Endothelial cell of umbilical vein (primary cell): ENCODE data around the gene TAS2R41. TPM values are rescaled to one million over a fixed set of nuclear protein-coding genes. Genes with fewer than 3 reads are reported as not detected.

Experiments
- BruUV-seq: library from RNA; stranded (reverse); fragments of 400-500 nt; replicated peaks from 2 replicates; lab custom pipeline; 2021; lab: Mats Ljungman, UMichigan
- CTCF ChIA-PET: fragments of 300-600, 350-600 bp; sonication (Branson Sonifier 250); formaldehyde crosslinking; loops from one replicate; lab custom pipeline; 2021; ENCODE audit warnings: antibody characterized with exemption, inconsistent platforms; lab: Charles Lee
- POLR2A ChIA-PET: fragments of 300-600, 350-600 bp; sonication (Branson Sonifier 250); formaldehyde crosslinking; loops from one replicate; lab custom pipeline; 2021; ENCODE audit warnings: antibody characterized with exemption, inconsistent platforms; lab: Charles Lee
- DNase-seq: peaks from one replicate; pipeline ENCODE4 v3.0.0-alpha.2; 2011; ENCODE audit warnings: low read depth, low spot score
- FAIRE-seq: peaks from 2 replicates; lab custom pipeline; 2011; peaks lifted over from hg19 to GRCh38; lab: Jason Lieb, UNC
- H2AFZ ChIP-seq: 2 replicates; pipeline ENCODE4 v1.6.0; 2012; ENCODE audit warnings: low read depth, low read length, control low read depth, inconsistent platforms
- H3K27ac ChIP-seq: 2 replicates; pipeline ENCODE4 v1.5.1; 2011; ENCODE audit warnings: low read depth, mild to moderate bottlenecking, control low read depth, low read length, moderate library complexity; ENCODE audit not compliant: insufficient read depth
- H3K27me3 ChIP-seq, 2 experiments: 2 replicates each; pipeline versions ENCODE4 v1.6.0 to v1.6.1; 2011; ENCODE audit warnings: low read length in 2 of 2, mixed read lengths in 1 of 2; ENCODE audit not compliant: control insufficient read depth in 2 of 2, insufficient read depth in 2 of 2
- H3K36me3 ChIP-seq, 2 experiments: 2 replicates in 1 of 2; 3 replicates in 1 of 2; pipeline ENCODE4 v1.5.1; 2011; ENCODE audit warnings: low read length in 2 of 2, mild to moderate bottlenecking in 1 of 2, moderate library complexity in 1 of 2; ENCODE audit not compliant: control insufficient read depth in 2 of 2, insufficient read depth in 2 of 2; ENCODE audit errors: extremely low read depth in 1 of 2
- H3K4me1 ChIP-seq: 3 replicates; pipeline ENCODE4 v1.5.1; 2011; ENCODE audit warnings: mild to moderate bottlenecking, low read length; ENCODE audit not compliant: control insufficient read depth, insufficient read depth; ENCODE audit errors: extremely low read depth
- H3K4me2 ChIP-seq: 2 replicates; pipeline ENCODE4 v1.6.1; 2011; ENCODE audit warnings: low read length, control low read depth, mixed read lengths; ENCODE audit not compliant: insufficient read depth
- H3K4me3 ChIP-seq, 3 experiments: fragments of 200-600 bp in 1 of 3; sonication (generic), shearing (Covaris generic) in 1 of 3; replicated peaks in 1 of 3; 2 replicates each; pipeline ENCODE4 v1.5.1; 2011 to 2016; ENCODE audit warnings: control low read depth in 3 of 3, low read length in 3 of 3, mild to moderate bottlenecking in 2 of 3, inconsistent platforms in 1 of 3, low read depth in 1 of 3, moderate library complexity in 1 of 3; ENCODE audit not compliant: insufficient read depth in 1 of 3
- H3K79me2 ChIP-seq: 2 replicates; pipeline ENCODE4 v1.6.0; 2012; ENCODE audit warnings: low read length, inconsistent platforms; ENCODE audit not compliant: control insufficient read depth, insufficient read depth
- H3K9ac ChIP-seq: replicated peaks from 2 replicates; pipeline ENCODE3; 2011; ENCODE audit warnings: low read length, control low read depth; ENCODE audit not compliant: insufficient read depth; ENCODE audit errors: extremely low read depth
- H3K9me1 ChIP-seq: replicated peaks from 3 replicates; pipeline ENCODE4 v1.6.0; 2011; ENCODE audit warnings: mild to moderate bottlenecking, low read length; ENCODE audit not compliant: control insufficient read depth, insufficient read depth; ENCODE audit errors: extremely low read depth
- H3K9me3 ChIP-seq: replicated peaks from 2 replicates; pipeline ENCODE4 v1.5.1; 2012; ENCODE audit warnings: low read length, inconsistent platforms; ENCODE audit not compliant: control insufficient read depth, insufficient read depth
- H4K20me1 ChIP-seq: replicated peaks from 2 replicates; pipeline ENCODE3; 2011; ENCODE audit warnings: mild to moderate bottlenecking, low read length; ENCODE audit not compliant: control insufficient read depth, insufficient read depth; ENCODE audit errors: extremely low read depth
- EZH2 ChIP-seq: IDR thresholded peaks from 2 replicates; pipeline ENCODE4 v1.6.1; 2012; ENCODE audit warnings: borderline replicate concordance, low read depth, mild to moderate bottlenecking, moderate library complexity, low read length, inconsistent platforms; ENCODE audit not compliant: severe bottlenecking
- FOS ChIP-seq: IDR thresholded peaks from 2 replicates; pipeline ENCODE4 v1.6.1; 2011; ENCODE audit warnings: mild to moderate bottlenecking, low read length, moderate library complexity, borderline replicate concordance; ENCODE audit not compliant: insufficient read depth
- GATA2 ChIP-seq: IDR thresholded peaks from 2 replicates; pipeline ENCODE4 v1.7.0; 2011; ENCODE audit warnings: low read depth, mild to moderate bottlenecking, moderate library complexity, mixed read lengths, low read length; ENCODE audit not compliant: insufficient read length, insufficient read depth
- JUN ChIP-seq: IDR thresholded peaks from 2 replicates; pipeline ENCODE4 v1.6.1; 2011; ENCODE audit warnings: borderline replicate concordance, low read depth; ENCODE audit not compliant: insufficient read length, insufficient read depth
- MYC ChIP-seq: IDR thresholded peaks from one replicate; pipeline ENCODE4 v1.6.1; 2011; ENCODE audit warnings: mild to moderate bottlenecking, low read depth, low read length
- POLR2A ChIP-seq: IDR thresholded peaks from 2 replicates; pipeline ENCODE4 v1.6.1; 2012; ENCODE audit warnings: low read depth, mild to moderate bottlenecking, control low read depth, low read length
- POLR2AphosphoS5 ChIP-seq: IDR thresholded peaks from 2 replicates; pipeline ENCODE4 v1.6.1; 2012; ENCODE audit warnings: low read depth, mild to moderate bottlenecking, control low read depth, low read length, moderate library complexity; ENCODE audit not compliant: insufficient read depth
- dilution Hi-C: fragments of 300-500 bp; cut with MboI; formaldehyde crosslinking; loops from one replicate; pipeline ENCODE4 v1.15.0; 2019; ENCODE audit warnings: low sequenced_read_pairs; ENCODE audit not compliant: extremely low pct_ligation_motif_present
- intact Hi-C: fragments of 100-400 bp; cut with micrococcal nuclease; formaldehyde crosslinking; loops from one replicate; pipeline ENCODE4 v1.10.0; 2022
- polyA plus RNA-seq, 4 experiments: library from polyadenylated mRNA; depleted of rRNA in 3 of 4; stranded (reverse) in 3 of 4; unstranded in 1 of 4; fragments of >200 nt; gene quantifications; 2 replicates each; pipeline versions ENCODE4 v1.2.1 to v1.2.3, GENCODE V29; 2011 to 2012; ENCODE audit warnings: missing spikeins in 1 of 4
- total RNA-seq: library from RNA; stranded (reverse); gene quantifications from 2 replicates; pipeline ENCODE4 v1.2.3, GENCODE V29; 2021
- TF ChIP-seq, protein P1 (sequence below), 2 donors: IDR thresholded peaks; 1 replicate in 1 of 2; 2 replicates in 1 of 2; pipeline ENCODE4 v1.5.1; 2011; ENCODE audit warnings: low read length in 2 of 2, mild to moderate bottlenecking in 2 of 2, moderate library complexity in 2 of 2, control low read depth in 1 of 2, inconsistent platforms in 1 of 2, low read depth in 1 of 2; ENCODE audit not compliant: insufficient read depth in 1 of 2; ENCODE audit errors: extremely low read depth in 1 of 2
- TF ChIP-seq, protein P2 (sequence below): IDR thresholded peaks from 2 replicates; pipeline ENCODE4 v1.6.1; 2011; ENCODE audit not compliant: insufficient read depth, insufficient read length

TAS2R41 gene
- total and polyA plus RNA-seq, 2 donors (not counting 3 experiments of a cell fraction or from before 2014, with no cell fraction given): not detected

DNA sequence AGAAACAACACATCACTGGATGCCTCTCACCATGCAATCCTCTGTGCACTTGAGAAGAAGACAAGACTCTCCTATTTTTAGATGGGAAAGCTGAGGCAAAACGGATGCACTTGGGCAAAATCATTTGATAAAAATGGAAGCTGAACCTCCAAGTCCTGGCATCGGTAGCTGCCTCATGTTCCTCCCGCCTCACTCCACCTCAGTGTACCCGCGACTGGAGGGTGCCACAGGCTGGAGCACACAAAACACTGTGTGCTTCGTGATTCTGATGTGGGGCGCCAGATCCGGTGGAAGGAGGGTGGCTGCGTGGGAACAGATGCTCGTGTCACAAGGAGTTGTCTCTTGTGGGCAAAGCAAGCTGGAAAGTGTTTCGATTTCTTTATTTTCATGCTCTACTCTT lies 41.3 kb downstream of the TAS2R41 start:
- Histone ChIP-seq H3K4me1 (peaks cover 2% of the 10 kb centered on the region), H2AFZ (no peak overlapping the region), H4K20me1 (no peaks in the 10 kb centered on the region), H3K27me3 (no peaks in the 10 kb centered on the region), H3K4me2 (no peak overlapping the region), H3K4me3 (no peak overlapping the region), H3K36me3 (no peaks in the 10 kb centered on the region), H3K9me1 (no peaks in the 10 kb centered on the region), H3K9ac (no peak overlapping the region), H3K9me3 (no peaks in the 10 kb centered on the region), H3K27ac (no peak overlapping the region), H3K79me2 (no peaks in the 10 kb centered on the region)
- CTCF ChIA-PET: interaction anchor here (0.7 to 3.5 kb wide), 7 partner anchors 14 to 123 kb away, joined by 3 to 15 read pairs (median 7); no protein-coding TSS in a partner anchor
- DNase-seq: no peak
- no peak for FAIRE-seq
- POLR2A ChIA-PET: no interaction called here
- intact Hi-C loops (no loop called here), dilution Hi-C loops (loop anchor here (25.0 kb wide), 1 partner anchor 132 kb away; the partner anchor contains the start of gene ZYX)
- TF ChIP-seq, protein P1, sequence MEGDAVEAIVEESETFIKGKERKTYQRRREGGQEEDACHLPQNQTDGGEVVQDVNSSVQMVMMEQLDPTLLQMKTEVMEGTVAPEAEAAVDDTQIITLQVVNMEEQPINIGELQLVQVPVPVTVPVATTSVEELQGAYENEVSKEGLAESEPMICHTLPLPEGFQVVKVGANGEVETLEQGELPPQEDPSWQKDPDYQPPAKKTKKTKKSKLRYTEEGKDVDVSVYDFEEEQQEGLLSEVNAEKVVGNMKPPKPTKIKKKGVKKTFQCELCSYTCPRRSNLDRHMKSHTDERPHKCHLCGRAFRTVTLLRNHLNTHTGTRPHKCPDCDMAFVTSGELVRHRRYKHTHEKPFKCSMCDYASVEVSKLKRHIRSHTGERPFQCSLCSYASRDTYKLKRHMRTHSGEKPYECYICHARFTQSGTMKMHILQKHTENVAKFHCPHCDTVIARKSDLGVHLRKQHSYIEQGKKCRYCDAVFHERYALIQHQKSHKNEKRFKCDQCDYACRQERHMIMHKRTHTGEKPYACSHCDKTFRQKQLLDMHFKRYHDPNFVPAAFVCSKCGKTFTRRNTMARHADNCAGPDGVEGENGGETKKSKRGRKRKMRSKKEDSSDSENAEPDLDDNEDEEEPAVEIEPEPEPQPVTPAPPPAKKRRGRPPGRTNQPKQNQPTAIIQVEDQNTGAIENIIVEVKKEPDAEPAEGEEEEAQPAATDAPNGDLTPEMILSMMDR (IDR thresholded peaks at IDR 0.05; ENCODE audit: extremely low read depth in 1 of 2, insufficient read depth in 1 of 2, low read depth in 1 of 2, low read length in 2 of 2): no peak
- TF ChIP-seq, protein P2, sequence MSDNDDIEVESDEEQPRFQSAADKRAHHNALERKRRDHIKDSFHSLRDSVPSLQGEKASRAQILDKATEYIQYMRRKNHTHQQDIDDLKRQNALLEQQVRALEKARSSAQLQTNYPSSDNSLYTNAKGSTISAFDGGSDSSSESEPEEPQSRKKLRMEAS: no peak
- TF ChIP-seq POLR2A (no peak), GATA2 (no peak), POLR2AphosphoS5 (no peak), JUN (no peak), MYC (no peak), FOS (no peak), EZH2 (no peak)
- no TSS peak for BruUV-seq
